ENCODE results near the gene ABCG1. TPM values are rescaled to one million over a fixed set of nuclear protein-coding genes. Genes with fewer than 3 reads are reported as not detected.
A peak's percentile ranks its signal among the peaks of the same experiment; 100 is the strongest.

ABCG1 gene
- total RNA-seq, 1 donor from 2014 or later: 39.5 TPM

GRCh38 chr21:42228709-42229220 is 9.8 kb downstream of the ABCG1 start:
- TF ChIP-seq, protein P1, sequence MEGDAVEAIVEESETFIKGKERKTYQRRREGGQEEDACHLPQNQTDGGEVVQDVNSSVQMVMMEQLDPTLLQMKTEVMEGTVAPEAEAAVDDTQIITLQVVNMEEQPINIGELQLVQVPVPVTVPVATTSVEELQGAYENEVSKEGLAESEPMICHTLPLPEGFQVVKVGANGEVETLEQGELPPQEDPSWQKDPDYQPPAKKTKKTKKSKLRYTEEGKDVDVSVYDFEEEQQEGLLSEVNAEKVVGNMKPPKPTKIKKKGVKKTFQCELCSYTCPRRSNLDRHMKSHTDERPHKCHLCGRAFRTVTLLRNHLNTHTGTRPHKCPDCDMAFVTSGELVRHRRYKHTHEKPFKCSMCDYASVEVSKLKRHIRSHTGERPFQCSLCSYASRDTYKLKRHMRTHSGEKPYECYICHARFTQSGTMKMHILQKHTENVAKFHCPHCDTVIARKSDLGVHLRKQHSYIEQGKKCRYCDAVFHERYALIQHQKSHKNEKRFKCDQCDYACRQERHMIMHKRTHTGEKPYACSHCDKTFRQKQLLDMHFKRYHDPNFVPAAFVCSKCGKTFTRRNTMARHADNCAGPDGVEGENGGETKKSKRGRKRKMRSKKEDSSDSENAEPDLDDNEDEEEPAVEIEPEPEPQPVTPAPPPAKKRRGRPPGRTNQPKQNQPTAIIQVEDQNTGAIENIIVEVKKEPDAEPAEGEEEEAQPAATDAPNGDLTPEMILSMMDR (IDR thresholded peaks at IDR 0.05): no peak
- peak overlapping the region in 1 of 2 donors; percentile 3 for H3K27ac ChIP-seq
- H3K9me3 ChIP-seq: no peaks in the 10 kb centered on the region
- no peak for DNase-seq (ENCODE audit: low spot score in 2 of 2)
- no peaks in the 10 kb centered on the region for H3K27me3 ChIP-seq
- H3K4me3 ChIP-seq: no peak overlapping the region
- H3K36me3 ChIP-seq: no peaks in the 10 kb centered on the region
- H3K4me1 ChIP-seq: peaks cover 5 to 10% of the 10 kb centered on the region in 2 donors
- intact Hi-C loops (cut with DNase I): no loop called here

DNA sequence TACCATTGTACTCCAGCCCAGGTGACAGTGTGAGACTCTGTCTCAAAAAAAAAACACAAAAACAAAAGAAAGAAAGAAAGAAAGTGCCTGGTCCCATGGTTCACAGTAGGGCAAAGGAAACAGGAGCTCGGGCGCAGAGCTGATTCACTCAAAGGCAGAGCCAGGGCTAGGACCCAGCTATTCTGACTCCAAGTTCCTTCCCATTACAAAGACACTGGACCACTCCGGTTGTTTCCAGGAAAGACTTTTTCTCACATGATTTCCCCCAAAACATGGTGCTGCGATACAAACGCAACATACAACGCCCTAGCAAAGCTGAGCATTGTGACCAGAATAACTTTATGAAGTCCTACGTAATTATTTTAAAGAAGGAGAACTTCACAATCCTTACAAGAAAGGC is 10.7 kb downstream of the ABCG1 start:
- intact Hi-C loops (cut with DNase I): loop anchor here (5.0 to 10.0 kb wide), 2 partner anchors 52 to 805 kb away; partner anchors contain the start of gene MX1
- Histone ChIP-seq H3K36me3 (no peaks in the 10 kb centered on the region), H3K9me3 (no peaks in the 10 kb centered on the region), H3K4me1 (peaks cover 11 to 17% of the 10 kb centered on the region in 2 donors), H3K4me3 (no peak overlapping the region), H3K27me3 (no peaks in the 10 kb centered on the region), H3K27ac (no peak overlapping the region)
- DNase-seq (ENCODE audit: low spot score in 2 of 2): no peak
- TF ChIP-seq, protein P1 (IDR thresholded peaks at IDR 0.05): no peak

- Histone ChIP-seq H3K9me3 (no peaks in the 10 kb centered on the region), H3K4me3 (no peak overlapping the region), H3K27ac (no peak overlapping the region), H3K27me3 (no peaks in the 10 kb centered on the region), H3K36me3 (no peaks in the 10 kb centered on the region), H3K4me1 (peaks cover 15 to 21% of the 10 kb centered on the region in 2 donors)
- intact Hi-C loops (cut with DNase I): loop anchor here (5.0 to 10.0 kb wide), 2 partner anchors 53 to 805 kb away; partner anchors contain the start of gene MX1
- no peak for DNase-seq (ENCODE audit: low spot score in 2 of 2)
- TF ChIP-seq, protein P1 (IDR thresholded peaks at IDR 0.05): no peak
These were observed 11.2 kb downstream of the ABCG1 start for GRCh38 chr21:42230178-42230577.

GRCh38 chr21:42230636-42231035 is 11.7 kb downstream of the ABCG1 start:
- TF ChIP-seq, protein P1 (IDR thresholded peaks at IDR 0.05): no peak
- H3K27ac ChIP-seq: no peak overlapping the region
- no peaks in the 10 kb centered on the region for H3K27me3 ChIP-seq
- peaks cover 17 to 22% of the 10 kb centered on the region in 2 donors for H3K4me1 ChIP-seq
- intact Hi-C loops (cut with DNase I): loop anchor here (5.0 to 10.0 kb wide), 2 partner anchors 53 to 806 kb away; partner anchors contain the start of gene MX1
- no peaks in the 10 kb centered on the region for H3K9me3 ChIP-seq
- no peaks in the 10 kb centered on the region for H3K36me3 ChIP-seq
- no peak overlapping the region for H3K4me3 ChIP-seq
- no peak for DNase-seq (ENCODE audit: low spot score in 2 of 2)

- peaks cover 17 to 22% of the 10 kb centered on the region in 2 donors for H3K4me1 ChIP-seq
- H3K9me3 ChIP-seq: no peaks in the 10 kb centered on the region
- no peaks in the 10 kb centered on the region for H3K36me3 ChIP-seq
- H3K27ac ChIP-seq: no peak overlapping the region
- intact Hi-C loops (cut with DNase I): loop anchor here (5.0 to 10.0 kb wide), 2 partner anchors 54 to 807 kb away; partner anchors contain the start of gene MX1
- DNase-seq (ENCODE audit: low spot score in 2 of 2): no peak
- TF ChIP-seq, protein P1 (IDR thresholded peaks at IDR 0.05): no peak
- no peak overlapping the region for H3K4me3 ChIP-seq
- H3K27me3 ChIP-seq: no peaks in the 10 kb centered on the region
These were observed 12.8 kb downstream of the ABCG1 start for GRCh38 chr21:42231756-42232155.
